MCF 10A (cell line): ENCODE measurements around the gene XIRP1. TPM values are rescaled to one million over a fixed set of nuclear protein-coding genes. Genes with fewer than 3 reads are reported as not detected.

Source experiments
- BruUV-seq: library from RNA; stranded (reverse); fragments of 400-500 nt; replicated peaks from 2 replicates; lab custom pipeline; 2021; lab: Mats Ljungman, UMichigan
- CTCF ChIA-PET: fragments of 300-600 bp; sonication (Branson Sonifier 250); formaldehyde crosslinking; extraction: SDS; loops from one replicate; lab custom pipeline; 2021; ENCODE audit warnings: antibody characterized with exemption, inconsistent platforms; lab: Yijun Ruan, JAX
- POLR2A ChIA-PET: fragments of 300-600, 350-650 bp; sonication (Branson Sonifier 250); formaldehyde crosslinking; extraction: SDS; loops from one replicate; lab custom pipeline; 2020; ENCODE audit warnings: antibody characterized with exemption, inconsistent platforms; lab: Yijun Ruan, JAX
- DNase-seq: peaks from one replicate; pipeline ENCODE4 v3.0.0-alpha.2; 2018; ENCODE audit not compliant: unreplicated experiment
- H3K27ac Mint-ChIP-seq: one replicate; pipeline ENCODE4 v1.8.0; 2022; ENCODE audit warnings: mild to moderate bottlenecking, low read depth, mixed read lengths; ENCODE audit not compliant: unreplicated experiment
- H3K27me3 Mint-ChIP-seq: one replicate; pipeline ENCODE4 v1.8.0; 2022; ENCODE audit warnings: mixed read lengths; ENCODE audit not compliant: insufficient read depth, unreplicated experiment
- H3K36me3 Mint-ChIP-seq: one replicate; pipeline ENCODE4 v1.8.0; 2022; ENCODE audit warnings: mild to moderate bottlenecking, moderate library complexity, mixed read lengths; ENCODE audit not compliant: insufficient read depth, unreplicated experiment
- H3K4me1 Mint-ChIP-seq: one replicate; pipeline ENCODE4 v1.8.0; 2022; ENCODE audit warnings: mixed read lengths; ENCODE audit not compliant: insufficient read depth, unreplicated experiment
- H3K4me3 Mint-ChIP-seq: one replicate; pipeline ENCODE4 v1.8.0; 2022; ENCODE audit warnings: mild to moderate bottlenecking, moderate library complexity, mixed read lengths; ENCODE audit not compliant: unreplicated experiment
- H3K9me3 Mint-ChIP-seq: one replicate; pipeline ENCODE4 v1.8.0; 2022; ENCODE audit warnings: mixed read lengths; ENCODE audit not compliant: unreplicated experiment
- intact Hi-C: fragments of 100-400 bp; cut with micrococcal nuclease; formaldehyde crosslinking; loops from 2 replicates; pipeline ENCODE4 v1.14.1; 2022
- total RNA-seq: library from RNA; stranded (reverse); gene quantifications from 2 replicates; pipeline ENCODE4 v1.2.3, GENCODE V29; 2022
- TF ChIP-seq, protein P1 (sequence below): fragments of 200-600 bp; IDR thresholded peaks from one replicate; pipeline ENCODE4 v1.8.0; 2022; ENCODE audit warnings: antibody characterized with exemption, mild to moderate bottlenecking; ENCODE audit not compliant: unreplicated experiment

XIRP1 gene
- total RNA-seq, 1 experiment from 2014 or later, result not detected

DNA sequence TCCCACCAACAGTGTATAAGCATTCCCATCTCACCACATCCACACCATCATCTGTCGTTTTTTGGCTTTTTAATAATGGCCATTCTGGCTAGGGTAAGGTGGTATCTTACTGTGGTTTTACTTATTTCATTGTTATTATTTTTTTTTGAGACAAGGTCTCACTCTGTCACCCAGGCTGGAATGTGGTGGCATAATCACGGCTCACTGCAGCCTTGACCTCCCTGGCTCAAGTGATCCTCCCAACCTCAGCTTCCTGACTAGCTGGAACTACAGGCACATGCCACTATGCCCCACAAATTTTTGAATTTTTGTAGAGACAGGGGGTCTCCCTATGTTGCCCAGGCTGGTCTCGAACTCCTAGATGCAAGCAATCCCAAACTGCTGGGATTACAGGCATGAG, 28.0 kb downstream of the XIRP1 start:
- no peaks in the 10 kb centered on the region for H3K9me3 Mint-ChIP-seq
- no peak for DNase-seq
- H3K4me1 Mint-ChIP-seq, result peaks cover 20% of the 10 kb centered on the region
- H3K27ac Mint-ChIP-seq, result no peak overlapping the region
- no TSS peak for BruUV-seq
- ChIA-PET POLR2A (no interaction called here), CTCF (interaction anchor here (0.7 to 1.1 kb wide), 3 partner anchors 24 to 58 kb away, joined by 3 read pairs; no protein-coding TSS in a partner anchor)
- H3K36me3 Mint-ChIP-seq, result no peaks in the 10 kb centered on the region
- TF ChIP-seq, protein P1, sequence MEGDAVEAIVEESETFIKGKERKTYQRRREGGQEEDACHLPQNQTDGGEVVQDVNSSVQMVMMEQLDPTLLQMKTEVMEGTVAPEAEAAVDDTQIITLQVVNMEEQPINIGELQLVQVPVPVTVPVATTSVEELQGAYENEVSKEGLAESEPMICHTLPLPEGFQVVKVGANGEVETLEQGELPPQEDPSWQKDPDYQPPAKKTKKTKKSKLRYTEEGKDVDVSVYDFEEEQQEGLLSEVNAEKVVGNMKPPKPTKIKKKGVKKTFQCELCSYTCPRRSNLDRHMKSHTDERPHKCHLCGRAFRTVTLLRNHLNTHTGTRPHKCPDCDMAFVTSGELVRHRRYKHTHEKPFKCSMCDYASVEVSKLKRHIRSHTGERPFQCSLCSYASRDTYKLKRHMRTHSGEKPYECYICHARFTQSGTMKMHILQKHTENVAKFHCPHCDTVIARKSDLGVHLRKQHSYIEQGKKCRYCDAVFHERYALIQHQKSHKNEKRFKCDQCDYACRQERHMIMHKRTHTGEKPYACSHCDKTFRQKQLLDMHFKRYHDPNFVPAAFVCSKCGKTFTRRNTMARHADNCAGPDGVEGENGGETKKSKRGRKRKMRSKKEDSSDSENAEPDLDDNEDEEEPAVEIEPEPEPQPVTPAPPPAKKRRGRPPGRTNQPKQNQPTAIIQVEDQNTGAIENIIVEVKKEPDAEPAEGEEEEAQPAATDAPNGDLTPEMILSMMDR, result no peak
- no peak overlapping the region for H3K4me3 Mint-ChIP-seq
- H3K27me3 Mint-ChIP-seq, result no peaks in the 10 kb centered on the region
- intact Hi-C loops, result no loop called here

DNA sequence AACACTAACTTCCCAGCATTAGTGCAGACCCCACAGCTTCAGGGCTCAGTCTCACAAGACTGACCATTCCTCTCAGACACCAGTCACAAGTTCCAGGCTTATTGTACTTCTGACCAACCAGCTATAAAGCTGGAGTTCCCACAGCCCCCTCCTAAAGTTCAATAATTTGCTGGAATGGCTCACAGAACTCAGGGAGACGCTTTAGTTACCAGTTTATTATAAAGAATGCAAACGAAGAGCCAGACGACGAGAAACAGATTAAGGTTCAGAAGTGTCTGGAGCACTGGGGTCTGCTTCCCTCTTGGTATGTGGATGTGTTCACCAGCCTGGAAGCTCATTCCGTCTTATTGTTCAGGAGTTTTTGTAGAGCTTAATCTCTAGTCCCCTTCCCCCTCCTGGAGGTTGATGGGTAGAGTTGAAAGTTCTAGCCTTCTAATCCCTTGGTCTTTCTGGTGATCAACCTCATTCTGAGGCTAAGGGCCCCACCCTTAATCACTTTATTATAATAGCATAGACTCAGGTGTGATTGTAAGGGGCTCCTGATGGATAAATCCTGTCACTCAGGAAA, 34.2 kb downstream of the XIRP1 start:
- Mint-ChIP-seq H3K9me3 (no peaks in the 10 kb centered on the region), H3K36me3 (no peaks in the 10 kb centered on the region), H3K27me3 (no peaks in the 10 kb centered on the region), H3K27ac (no peak overlapping the region), H3K4me3 (no peak overlapping the region), H3K4me1 (peaks cover 12% of the 10 kb centered on the region)
- DNase-seq, result no peak
- intact Hi-C loops, result no loop called here
- ChIA-PET POLR2A (interaction anchor here (0.6 to 2.1 kb wide), 4 partner anchors 20 to 62 kb away, joined by 3 to 7 read pairs (median 5); partner anchors contain the start of genes GORASP1 and TTC21A), CTCF (interaction anchor here (0.6 to 2.1 kb wide), 3 partner anchors 10 to 134 kb away, joined by 3 to 6 read pairs (median 4); no protein-coding TSS in a partner anchor)
- TF ChIP-seq, protein P1, result no peak
- no TSS peak for BruUV-seq

GRCh38 chr3:39157359-39157758, 35.0 kb downstream of the XIRP1 start:
- no TSS peak for BruUV-seq
- TF ChIP-seq, protein P1, result no peak
- POLR2A ChIA-PET, result interaction anchor here (0.7 to 1.3 kb wide), 2 partner anchors 11 to 51 kb away, joined by 3 to 5 read pairs; no protein-coding TSS in a partner anchor
- intact Hi-C loops, result no loop called here
- H3K36me3 Mint-ChIP-seq, result no peaks in the 10 kb centered on the region
- CTCF ChIA-PET, result interaction anchor here (0.6 to 2.1 kb wide), 3 partner anchors 11 to 1006 kb away, joined by 3 to 6 read pairs (median 3); no protein-coding TSS in a partner anchor
- no peaks in the 10 kb centered on the region for H3K9me3 Mint-ChIP-seq
- no peak overlapping the region for H3K4me3 Mint-ChIP-seq
- no peak overlapping the region for H3K27ac Mint-ChIP-seq
- no peak for DNase-seq
- H3K27me3 Mint-ChIP-seq, result no peaks in the 10 kb centered on the region
- H3K4me1 Mint-ChIP-seq, result peaks cover 15% of the 10 kb centered on the region

DNA sequence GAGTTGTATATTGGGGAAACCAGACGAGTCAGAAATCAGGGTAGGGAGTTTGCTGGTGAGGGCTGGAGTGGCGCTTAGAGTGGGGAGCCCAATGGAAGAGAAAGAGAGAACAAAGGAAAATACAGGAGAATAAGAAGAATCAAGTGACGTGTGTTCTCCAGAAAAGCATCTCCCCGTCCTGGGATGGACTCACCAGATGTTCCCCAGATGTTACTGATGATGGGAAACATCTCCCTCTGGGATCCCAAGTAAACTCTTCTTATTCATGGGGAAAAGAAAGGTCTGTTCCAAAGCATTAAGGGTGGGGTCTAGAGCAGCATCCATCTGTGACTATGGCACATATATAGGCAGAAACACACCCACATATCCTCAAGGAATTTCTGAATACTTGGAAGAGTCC, 36.0 kb downstream of the XIRP1 start:
- H3K27ac Mint-ChIP-seq, result no peak overlapping the region
- no TSS peak for BruUV-seq
- CTCF ChIA-PET, result interaction anchor here (0.6 to 1.6 kb wide), 6 partner anchors 26 to 1973 kb away, joined by 3 to 6 read pairs (median 4); no protein-coding TSS in a partner anchor
- no peaks in the 10 kb centered on the region for H3K36me3 Mint-ChIP-seq
- TF ChIP-seq, protein P1, result no peak
- no peaks in the 10 kb centered on the region for H3K9me3 Mint-ChIP-seq
- no peak for DNase-seq
- no peak overlapping the region for H3K4me3 Mint-ChIP-seq
- intact Hi-C loops, result no loop called here
- POLR2A ChIA-PET, result interaction anchor here (1.6 kb wide), 1 partner anchor 10 kb away, joined by 5 read pairs; no protein-coding TSS in a partner anchor
- H3K27me3 Mint-ChIP-seq, result no peaks in the 10 kb centered on the region
- H3K4me1 Mint-ChIP-seq, result peaks cover 24% of the 10 kb centered on the region
